HG03571 (cell line): ENCODE results near the gene SMIM35.

Source experiments
- ATAC-seq: cut with Tn5 transposase; IDR thresholded peaks from one replicate; pipeline ENCODE4 v1.9.1; 2021; ENCODE audit not compliant: unreplicated experiment

SMIM35 gene

GRCh38 chr11:118005224-118006152 lies 81.3 kb downstream of the SMIM35 start:
- ATAC-seq, result no peak

GRCh38 chr11:118004543-118005223 lies 82.1 kb downstream of the SMIM35 start:
- no peak for ATAC-seq

- no peak for ATAC-seq
Measured at GRCh38 chr11:118003456-118003855, 83.3 kb downstream of the SMIM35 start.

GRCh38 chr11:118002541-118003423 lies 84.0 kb downstream of the SMIM35 start:
- no peak for ATAC-seq

- no peak for ATAC-seq
Measured at GRCh38 chr11:118002010-118002540, 84.7 kb downstream of the SMIM35 start.

GRCh38 chr11:118001494-118001971 lies 85.2 kb downstream of the SMIM35 start:
- ATAC-seq, result no peak

GRCh38 chr11:118000850-118001228 lies 85.9 kb downstream of the SMIM35 start:
- no peak for ATAC-seq

GRCh38 chr11:118000067-118000849 lies 86.5 kb downstream of the SMIM35 start:
- ATAC-seq, result no peak

- no peak for ATAC-seq
Measured at GRCh38 chr11:117999354-117999993, 87.3 kb downstream of the SMIM35 start.

- no peak for ATAC-seq
Measured at GRCh38 chr11:117998664-117999353, 88.0 kb downstream of the SMIM35 start.

GRCh38 chr11:117997823-117998579 lies 88.8 kb downstream of the SMIM35 start:
- peak; percentile 58 for ATAC-seq

- ATAC-seq, result no peak
Measured at GRCh38 chr11:117997406-117997805, 89.4 kb downstream of the SMIM35 start.

GRCh38 chr11:117996058-117996457 lies 90.7 kb downstream of the SMIM35 start:
- ATAC-seq, result no peak

- ATAC-seq, result no peak
Measured at GRCh38 chr11:117995472-117995871, 91.3 kb downstream of the SMIM35 start.

- ATAC-seq, result no peak
Measured at GRCh38 chr11:117993988-117994745, 92.6 kb downstream of the SMIM35 start.

- no peak for ATAC-seq
Measured at GRCh38 chr11:117992620-117993019, 94.1 kb downstream of the SMIM35 start.

GRCh38 chr11:117992136-117992535 lies 94.6 kb downstream of the SMIM35 start:
- no peak for ATAC-seq
